Neural cell (in vitro differentiated cells): Measurements from ENCODE around the gene ADAMTS14. TPM values are rescaled to one million over a fixed set of nuclear protein-coding genes. Genes with fewer than 3 reads are reported as not detected.

ENCODE experiments used
- H2AFZ ChIP-seq: fragments of 200-600, 300-800 bp; sonication (generic), shearing (Covaris generic); 2 replicates; pipeline ENCODE4 v1.6.0; 2014; ENCODE audit warnings: low read depth, mild to moderate bottlenecking, antibody characterized with exemption, low read length, moderate library complexity
- H3F3A ChIP-seq: fragments of 200-600 bp; shearing (Covaris generic); 2 replicates; pipeline ENCODE4 v1.6.1; 2016; ENCODE audit warnings: mild to moderate bottlenecking, moderate library complexity, mixed read lengths, antibody characterized with exemption, low read length; ENCODE audit not compliant: insufficient read depth, poor library complexity, severe bottlenecking
- H3K27ac ChIP-seq: fragments of 200-600, 300-800 bp; sonication (generic), shearing (Covaris generic); 2 replicates; pipeline ENCODE4 v1.5.1; 2014; ENCODE audit warnings: mild to moderate bottlenecking, low read length, moderate library complexity
- H3K27me3 ChIP-seq: fragments of 300-800, 200-600 bp; sonication (generic), shearing (Covaris generic); 2 replicates; pipeline ENCODE4 v1.6.0; 2014; ENCODE audit warnings: mild to moderate bottlenecking, low read depth, low read length, moderate library complexity; ENCODE audit not compliant: insufficient read depth
- H3K36me3 ChIP-seq: fragments of 300-800, 200-600 bp; sonication (generic), shearing (Covaris generic); 2 replicates; pipeline ENCODE4 v1.5.1; 2014; ENCODE audit warnings: mild to moderate bottlenecking, antibody characterized with exemption, low read length, moderate library complexity; ENCODE audit not compliant: insufficient read depth
- H3K4me2 ChIP-seq: fragments of 300-800, 200-600 bp; sonication (generic), shearing (Covaris generic); 2 replicates; pipeline ENCODE4 v1.6.0; 2014; ENCODE audit warnings: mild to moderate bottlenecking, low read length
- H3K4me3 ChIP-seq: fragments of 300-800, 200-600 bp; sonication (generic), shearing (Covaris generic); 2 replicates; pipeline ENCODE4 v1.5.1; 2014; ENCODE audit warnings: mild to moderate bottlenecking, low read length, moderate library complexity
- H3K79me2 ChIP-seq: fragments of 200-600 bp; shearing (Covaris generic); replicated peaks from 2 replicates; pipeline ENCODE4 v1.6.0; 2014; ENCODE audit warnings: mild to moderate bottlenecking, low read length, moderate library complexity; ENCODE audit not compliant: insufficient read depth
- H3K9ac ChIP-seq: fragments of 300-800, 200-600 bp; sonication (generic), shearing (Covaris generic); 2 replicates; pipeline ENCODE4 v1.6.1; 2016; ENCODE audit warnings: mild to moderate bottlenecking, low read length, mixed read lengths
- H3K9me2 ChIP-seq: fragments of 200-600 bp; shearing (Covaris generic); 2 replicates; pipeline ENCODE4 v1.6.1; 2016; ENCODE audit warnings: mild to moderate bottlenecking, low read length, mixed read lengths; ENCODE audit not compliant: insufficient read depth
- H3K9me3 ChIP-seq: fragments of 200-600, 300-800 bp; sonication (generic), shearing (Covaris generic); 2 replicates; pipeline ENCODE4 v1.6.1; 2016; ENCODE audit warnings: mild to moderate bottlenecking, mixed run types, low read length, moderate library complexity, mixed read lengths
- H4K20me1 ChIP-seq: fragments of 200-600 bp; shearing (Covaris generic); 2 replicates; pipeline ENCODE4 v1.6.1; 2016; ENCODE audit warnings: mild to moderate bottlenecking, mixed run types; ENCODE audit not compliant: insufficient read depth
- CTCF ChIP-seq: fragments of 450-650 bp; IDR thresholded peaks from 2 replicates; pipeline ENCODE4 v1.5.1; 2014; ENCODE audit warnings: antibody characterized with exemption, mild to moderate bottlenecking, moderate library complexity; ENCODE audit not compliant: poor library complexity, severe bottlenecking
- EP300 ChIP-seq: fragments of 450-650 bp; conservative IDR thresholded peaks from 2 replicates; pipeline ENCODE4 v1.6.1; 2014; ENCODE audit warnings: antibody characterized with exemption, mild to moderate bottlenecking, moderate library complexity; ENCODE audit not compliant: poor library complexity, severe bottlenecking
- EZH2 ChIP-seq: fragments of 200-600, 300-800 bp; shearing (Covaris generic), sonication (generic); IDR thresholded peaks from 2 replicates; pipeline ENCODE4 v1.6.1; 2014; ENCODE audit warnings: antibody characterized with exemption, low read length, borderline replicate concordance, mild to moderate bottlenecking; ENCODE audit not compliant: insufficient read depth, poor library complexity, severe bottlenecking
- MXI1 ChIP-seq: fragments of 450-650 bp; conservative IDR thresholded peaks from 2 replicates; pipeline ENCODE4 v1.6.1; 2014; ENCODE audit warnings: antibody characterized with exemption, mild to moderate bottlenecking; ENCODE audit not compliant: poor library complexity, severe bottlenecking
- POLR2AphosphoS5 ChIP-seq: IDR thresholded peaks from 2 replicates; pipeline ENCODE4 v1.6.1; 2012
- RAD21 ChIP-seq: fragments of 450-650 bp; conservative IDR thresholded peaks from 2 replicates; pipeline ENCODE4 v1.6.1; 2014; ENCODE audit warnings: antibody characterized with exemption, mild to moderate bottlenecking, moderate library complexity
- REST ChIP-seq: IDR thresholded peaks from 2 replicates; pipeline ENCODE4 v1.6.1; 2012; ENCODE audit warnings: borderline replicate concordance
- SMC3 ChIP-seq: fragments of 450-650 bp; conservative IDR thresholded peaks from 2 replicates; pipeline ENCODE4 v1.6.1; 2014; ENCODE audit warnings: antibody characterized with exemption, mild to moderate bottlenecking, moderate library complexity; ENCODE audit not compliant: poor library complexity
- TAF1 ChIP-seq: IDR thresholded peaks from 2 replicates; pipeline ENCODE4 v1.6.1; 2012; ENCODE audit warnings: low read depth
- polyA plus RNA-seq: library from polyadenylated mRNA; depleted of rRNA; stranded (reverse); fragments of >200 nt; gene quantifications from 2 replicates; pipeline ENCODE4 v1.2.3, GENCODE V29; 2014

Gene ADAMTS14
- polyA plus RNA-seq, 1 donor from 2014 or later, result 0.04 TPM

- H3K9me2 ChIP-seq, result no peaks in the 10 kb centered on the region
These were observed 25.9 kb downstream of the ADAMTS14 start for GRCh38 chr10:70698211-70698610.

GRCh38 chr10:70699063-70699658 lies 26.9 kb downstream of the ADAMTS14 start:
- H3K79me2 ChIP-seq, result no peaks in the 10 kb centered on the region
- H3K36me3 ChIP-seq, result no peaks in the 10 kb centered on the region
- no peaks in the 10 kb centered on the region for H3K9me3 ChIP-seq
- H3K4me2 ChIP-seq, result no peak overlapping the region
- H3K9me2 ChIP-seq, result no peaks in the 10 kb centered on the region
- no peaks in the 10 kb centered on the region for H3F3A ChIP-seq
- no peak overlapping the region for H3K4me3 ChIP-seq
- no peaks in the 10 kb centered on the region for H3K27me3 ChIP-seq
- H4K20me1 ChIP-seq, result no peaks in the 10 kb centered on the region
- H2AFZ ChIP-seq, result no peak overlapping the region
- H3K9ac ChIP-seq, result no peak overlapping the region
- no peak overlapping the region for H3K27ac ChIP-seq
- TF ChIP-seq TAF1 (no peak), REST (no peak), MXI1 (no peak), RAD21 (no peak), POLR2AphosphoS5 (no peak), EP300 (no peak), SMC3 (no peak)

More at GRCh38 chr10:70698211-70698610, 25.9 kb downstream of the ADAMTS14 start:
- Histone ChIP-seq H3K9ac (no peak overlapping the region), H3K9me3 (no peaks in the 10 kb centered on the region), H4K20me1 (no peaks in the 10 kb centered on the region), H3K4me3 (no peak overlapping the region), H3F3A (no peaks in the 10 kb centered on the region), H3K79me2 (no peaks in the 10 kb centered on the region), H3K4me2 (no peak overlapping the region), H3K36me3 (no peaks in the 10 kb centered on the region), H2AFZ (no peak overlapping the region), H3K27ac (no peak overlapping the region), H3K27me3 (no peaks in the 10 kb centered on the region)
- no peak for TF ChIP-seq SMC3
- no peak for TF ChIP-seq POLR2AphosphoS5
- TF ChIP-seq RAD21, result no peak
- TF ChIP-seq REST, result no peak
- TF ChIP-seq EZH2, result no peak
- TF ChIP-seq EP300, result no peak
- TF ChIP-seq CTCF, result no peak
- no peak for TF ChIP-seq TAF1
- TF ChIP-seq MXI1, result no peak
